GOT3 (cell line): ENCODE results near the gene EMC7.

Experiments
- DNase-seq: peaks from one replicate; lab custom pipeline; 2025; ENCODE audit warnings: mixed read lengths; lab: John Stamatoyannopoulos, UW

Gene EMC7

GRCh38 chr15:34038023-34038870, 63.4 kb downstream of the EMC7 start:
- DNase-seq = peak; percentile 30
